Tibial nerve (tissue), 4 donors: ENCODE measurements around the gene NPDC1. TPM values are rescaled to one million over a fixed set of nuclear protein-coding genes. Genes with fewer than 3 reads are reported as not detected.
"Not testable (repeated sequence)": the region's sequence is repeated elsewhere in the genome, so short reads cannot be mapped to it uniquely, and the experiment has no call there.

Experiments used
- DNase-seq, 2 donors: peaks; one replicate each; pipeline ENCODE4 v3.0.0-alpha.2; 2019; ENCODE audit warnings: low spot score in 2 of 2
- H3K27ac ChIP-seq, 4 donors: fragments of 200-600 bp; sonication (generic) in 3 of 4; one replicate each; pipeline ENCODE4 v1.5.1; 2017 to 2019; ENCODE audit warnings: mild to moderate bottlenecking in 1 of 4
- H3K27me3 ChIP-seq, 2 donors: fragments of 200-600 bp; sonication (generic) in 1 of 2; one replicate each; pipeline versions ENCODE4 v1.5.1 to v1.6.0; 2017 to 2019
- H3K36me3 ChIP-seq, 3 donors: fragments of 200-600 bp; sonication (generic); one replicate each; pipeline ENCODE4 v1.5.1; 2018 to 2019
- H3K4me1 ChIP-seq, 4 donors: fragments of 200-600 bp; sonication (generic) in 3 of 4; one replicate each; pipeline ENCODE4 v1.5.1; 2017 to 2019
- H3K4me3 ChIP-seq, 4 donors: fragments of 200-600 bp; sonication (generic) in 3 of 4; one replicate each; pipeline ENCODE4 v1.5.1; 2017 to 2019; ENCODE audit warnings: mild to moderate bottlenecking in 1 of 4, moderate library complexity in 1 of 4
- H3K9me3 ChIP-seq, 4 donors: fragments of 200-600 bp; sonication (generic) in 3 of 4; one replicate each; pipeline ENCODE4 v1.5.1; 2017 to 2019
- EP300 ChIP-seq, 2 donors: sonication (generic); formaldehyde crosslinking; IDR thresholded peaks; one replicate each; pipeline ENCODE4 v1.6.1; 2017; ENCODE audit warnings: antibody characterized with exemption in 2 of 2, mild to moderate bottlenecking in 1 of 2
- POLR2A ChIP-seq, 2 donors: fragments of 450-650 bp; IDR thresholded peaks; one replicate each; pipeline ENCODE4 v1.6.1; 2017; ENCODE audit warnings: antibody characterized with exemption in 2 of 2, mild to moderate bottlenecking in 2 of 2, moderate library complexity in 2 of 2
- whole genome bisulfite sequencing, 2 donors: methylation state at CpG; one replicate each; pipeline ENCODE4 v1.1.5; 2018; 5-methylcytosine and 5-hydroxymethylcytosine counted together
- total RNA-seq, 4 donors: library from RNA; depleted of rRNA; stranded (reverse); fragments of >200 nt; gene quantifications; one replicate each; pipeline ENCODE4 v1.1.0, GENCODE V29; 2016
- TF ChIP-seq, protein P1 (sequence below), 5 experiments: fragments of 200-600 bp in 3 of 5; fragments of 450-650 bp in 2 of 5; sonication (generic) in 3 of 5; IDR thresholded peaks; one replicate each; pipeline ENCODE4 v1.5.1; 2016 to 2019; ENCODE audit warnings: antibody characterized with exemption in 5 of 5, mild to moderate bottlenecking in 3 of 5, moderate library complexity in 2 of 5

Gene NPDC1
- total RNA-seq, 4 donors from 2014 or later: 80.6 to 269 (median 182) TPM

DNA sequence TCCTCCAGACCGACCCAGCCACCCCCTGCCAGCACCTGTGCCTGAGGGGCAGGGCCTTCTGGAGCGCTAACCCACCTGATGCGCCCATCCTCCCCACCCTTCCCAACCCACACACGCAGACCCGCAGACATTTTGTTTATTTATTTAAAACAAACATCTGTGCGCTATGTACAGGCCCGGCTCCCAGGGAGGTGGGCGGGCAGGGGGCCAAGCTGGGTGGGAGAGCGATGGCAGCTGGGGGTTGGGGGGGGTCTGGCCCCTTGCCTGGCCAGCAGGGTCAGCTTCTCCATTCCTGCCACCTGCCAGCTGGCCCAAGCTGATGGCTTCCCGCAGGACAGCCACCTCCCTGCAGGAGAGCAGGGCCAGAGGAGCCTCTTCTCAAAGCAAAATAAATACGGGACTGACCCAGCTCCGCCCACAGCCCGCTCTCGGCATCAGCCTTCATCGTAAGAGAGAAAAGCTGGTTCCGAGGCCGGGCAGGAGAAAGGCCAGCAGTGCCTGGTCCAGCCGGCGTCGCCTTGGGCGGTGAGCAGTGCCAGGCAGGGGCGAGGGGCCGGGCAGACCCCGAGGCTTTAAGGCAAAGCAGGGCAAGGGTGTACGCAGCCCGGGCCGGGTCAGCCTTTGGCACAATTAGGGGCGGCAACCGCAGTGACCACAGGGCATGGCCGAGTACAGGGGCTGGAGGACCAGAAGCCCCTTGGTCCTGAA is 38.7 kb downstream of the NPDC1 start:
- Histone ChIP-seq H3K27me3 (no peaks in the 10 kb centered on the region), H3K36me3 (peaks cover 0 to 59% (median 13%) of the 10 kb centered on the region in 3 donors), H3K27ac (peak overlapping the region in 3 of 4 donors; percentile 0 to 71 (median 59)), H3K4me3 (no peak overlapping the region), H3K9me3 (peaks cover 0 to 5% (median 0%) of the 10 kb centered on the region in 4 donors), H3K4me1 (peaks cover 0 to 27% (median 8%) of the 10 kb centered on the region in 4 donors)
- TF ChIP-seq, protein P1, sequence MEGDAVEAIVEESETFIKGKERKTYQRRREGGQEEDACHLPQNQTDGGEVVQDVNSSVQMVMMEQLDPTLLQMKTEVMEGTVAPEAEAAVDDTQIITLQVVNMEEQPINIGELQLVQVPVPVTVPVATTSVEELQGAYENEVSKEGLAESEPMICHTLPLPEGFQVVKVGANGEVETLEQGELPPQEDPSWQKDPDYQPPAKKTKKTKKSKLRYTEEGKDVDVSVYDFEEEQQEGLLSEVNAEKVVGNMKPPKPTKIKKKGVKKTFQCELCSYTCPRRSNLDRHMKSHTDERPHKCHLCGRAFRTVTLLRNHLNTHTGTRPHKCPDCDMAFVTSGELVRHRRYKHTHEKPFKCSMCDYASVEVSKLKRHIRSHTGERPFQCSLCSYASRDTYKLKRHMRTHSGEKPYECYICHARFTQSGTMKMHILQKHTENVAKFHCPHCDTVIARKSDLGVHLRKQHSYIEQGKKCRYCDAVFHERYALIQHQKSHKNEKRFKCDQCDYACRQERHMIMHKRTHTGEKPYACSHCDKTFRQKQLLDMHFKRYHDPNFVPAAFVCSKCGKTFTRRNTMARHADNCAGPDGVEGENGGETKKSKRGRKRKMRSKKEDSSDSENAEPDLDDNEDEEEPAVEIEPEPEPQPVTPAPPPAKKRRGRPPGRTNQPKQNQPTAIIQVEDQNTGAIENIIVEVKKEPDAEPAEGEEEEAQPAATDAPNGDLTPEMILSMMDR (IDR thresholded peaks at IDR 0.05): no peak
- TF ChIP-seq POLR2A (IDR thresholded peaks at IDR 0.05) (no peak), EP300 (IDR thresholded peaks at IDR 0.05) (no peak)
- DNase-seq: no peak
- 46 to 59% methylated on average over 25 to 27 of the region's 30 CpGs for WGBS, 2 donors

DNA sequence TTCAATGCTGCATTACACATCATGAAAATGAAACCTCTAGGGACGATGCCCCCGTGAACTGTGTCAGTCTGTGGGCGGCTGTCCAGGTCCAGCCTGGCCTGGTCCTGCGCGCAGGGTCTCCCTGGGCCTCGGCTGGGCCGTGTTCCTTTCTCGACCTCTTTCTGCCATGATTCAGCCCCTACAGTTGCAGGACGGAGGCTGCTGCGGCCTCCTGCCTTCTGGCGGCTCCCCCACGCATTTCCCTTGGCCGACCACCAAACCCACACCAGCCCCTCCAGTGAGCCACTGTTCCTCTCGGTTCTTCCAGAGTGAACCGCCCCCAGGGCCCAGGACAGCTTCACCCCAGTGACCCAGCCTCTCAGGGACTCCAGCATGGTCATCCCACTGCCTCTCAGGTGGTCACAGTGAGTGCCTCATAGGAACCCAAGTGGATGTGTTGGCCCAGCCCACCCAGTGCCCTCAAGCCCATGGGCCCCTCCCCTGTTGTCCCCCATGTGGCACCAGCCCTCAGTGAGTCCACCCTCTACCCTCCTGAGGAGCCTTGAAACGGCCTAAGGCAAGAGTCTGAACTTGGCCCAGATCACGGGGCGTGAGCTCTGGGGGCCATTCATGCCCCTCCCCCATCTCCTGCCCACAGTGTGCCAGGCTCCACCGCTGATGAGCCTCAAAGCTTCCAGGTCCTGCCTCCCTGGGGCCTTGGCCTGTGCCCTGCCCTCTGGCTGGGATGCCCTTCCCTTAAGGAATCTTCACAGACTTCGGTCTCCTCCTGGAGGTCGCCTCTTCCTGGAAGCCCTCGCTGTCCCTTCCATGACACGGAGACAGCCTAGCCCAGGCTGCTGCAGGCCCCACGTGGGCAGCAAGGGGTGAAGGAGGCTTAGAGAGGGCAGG is 39.6 kb downstream of the NPDC1 start:
- Histone ChIP-seq H3K4me3 (no peak overlapping the region), H3K4me1 (peaks cover 0 to 27% (median 8%) of the 10 kb centered on the region in 4 donors), H3K36me3 (peaks cover 0 to 50% (median 5%) of the 10 kb centered on the region in 3 donors), H3K27me3 (no peaks in the 10 kb centered on the region), H3K27ac (peak overlapping the region in 3 of 4 donors; percentile 12 to 71 (median 43)), H3K9me3 (peaks cover 0 to 5% (median 0%) of the 10 kb centered on the region in 4 donors)
- WGBS, 2 donors: 38 to 43% methylated on average over 21 of the region's 24 CpGs
- TF ChIP-seq, protein P1 (IDR thresholded peaks at IDR 0.05): no peak
- peak in 1 of 2 donors; percentile 10 for TF ChIP-seq EP300 (IDR thresholded peaks at IDR 0.05)
- no peak for DNase-seq

DNA sequence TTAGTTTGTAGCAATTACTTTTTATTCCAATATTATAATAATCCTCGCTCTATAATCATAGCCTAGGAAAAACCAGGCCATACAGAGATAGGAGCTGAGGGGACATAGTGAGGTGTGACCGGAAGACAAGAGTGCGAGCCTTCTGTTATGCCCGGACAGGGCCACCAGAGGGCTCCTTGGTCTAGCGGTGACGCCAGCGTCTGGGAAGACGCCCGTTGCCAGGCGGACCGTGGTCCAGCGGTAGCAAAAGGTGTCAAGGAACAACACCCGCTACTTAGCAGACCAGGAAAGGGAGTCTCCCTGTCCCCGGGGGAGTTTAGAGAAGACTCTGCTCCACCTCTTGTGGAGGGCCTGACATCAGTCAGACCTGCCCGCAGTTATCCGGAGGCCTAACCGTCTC is 41.7 kb downstream of the NPDC1 start:
- H3K4me1 ChIP-seq: peaks cover 0 to 40% (median 15%) of the 10 kb centered on the region in 4 donors
- H3K9me3 ChIP-seq, H3K27ac ChIP-seq, H3K27me3 ChIP-seq, DNase-seq, H3K4me3 ChIP-seq: not testable (repeated sequence)
- WGBS, 2 donors: 41 to 44% methylated on average over 17 of the region's 17 CpGs
- H3K36me3 ChIP-seq: peaks cover 0 to 29% (median 0%) of the 10 kb centered on the region in 3 donors
- TF ChIP-seq, protein P1 (IDR thresholded peaks at IDR 0.05): peak; percentile 38 to 67 (median 50)

DNA sequence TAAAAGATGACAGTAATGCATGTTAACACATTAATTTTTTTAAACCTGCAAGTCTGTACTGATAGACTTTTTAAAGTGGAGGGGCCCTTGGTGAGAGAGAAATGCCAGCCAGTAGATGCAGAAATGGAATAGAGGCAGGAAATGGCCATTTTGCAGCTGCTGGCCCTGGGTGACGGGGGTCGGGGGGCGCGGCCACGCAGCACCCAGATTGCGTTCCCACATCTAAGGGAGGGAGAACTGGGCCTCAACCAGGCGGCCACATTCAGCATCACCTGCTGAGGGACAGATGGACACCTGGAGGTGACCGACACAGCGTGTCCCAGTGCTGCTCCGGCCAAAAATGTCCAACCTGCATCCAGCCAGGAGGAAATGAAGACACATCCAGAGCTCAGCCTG is 43.3 kb downstream of the NPDC1 start:
- DNase-seq: no peak
- Histone ChIP-seq H3K9me3 (peaks cover 0 to 5% (median 0%) of the 10 kb centered on the region in 4 donors), H3K4me1 (peaks cover 0 to 39% (median 19%) of the 10 kb centered on the region in 4 donors), H3K36me3 (peaks cover 0 to 13% (median 0%) of the 10 kb centered on the region in 3 donors), H3K27me3 (no peaks in the 10 kb centered on the region), H3K4me3 (no peak overlapping the region), H3K27ac (no peak overlapping the region)
- WGBS, 2 donors: 87 to 88% methylated on average over 10 of the region's 10 CpGs
- TF ChIP-seq POLR2A (IDR thresholded peaks at IDR 0.05): no peak
- TF ChIP-seq, protein P1 (IDR thresholded peaks at IDR 0.05): no peak
- TF ChIP-seq EP300 (IDR thresholded peaks at IDR 0.05): no peak
